Naive thymus-derived CD4-positive, alpha-beta T cell (primary cell): ENCODE data around the gene MPPED1. TPM values are rescaled to one million over a fixed set of nuclear protein-coding genes. Genes with fewer than 3 reads are reported as not detected.

Experiments
- ATAC-seq: fragments of 150-1000 bp; cut with Tn5 transposase; 2 replicates; pipeline ENCODE4 v1.10.0; 2021; ENCODE audit warnings: mild to moderate bottlenecking, moderate library complexity
- CTCF ChIA-PET: fragments of 350-600 bp; sonication (Branson Sonifier 250); formaldehyde crosslinking; loops from one replicate; lab custom pipeline; 2021; ENCODE audit warnings: antibody characterized with exemption; lab: Charles Lee
- POLR2A ChIA-PET: fragments of 350-600 bp; sonication (Branson Sonifier 250); formaldehyde crosslinking; loops from one replicate; lab custom pipeline; 2021; ENCODE audit warnings: antibody characterized with exemption, inconsistent platforms; lab: Charles Lee
- DNase-seq, 9 donors: peaks; one replicate each; pipeline versions ENCODE4 v3.0.0 to v3.0.0-alpha.2; 2020 to 2022; ENCODE audit warnings: mixed read lengths in 1 of 9
- H3K27ac ChIP-seq: one replicate; pipeline ENCODE4 v1.7.0; 2013; ENCODE audit warnings: mild to moderate bottlenecking, low read depth, low read length, moderate library complexity
- H3K27me3 ChIP-seq, 2 donors: one replicate each; pipeline ENCODE4 v1.7.0; 2013; ENCODE audit warnings: low read length in 2 of 2, mild to moderate bottlenecking in 2 of 2, moderate library complexity in 2 of 2; ENCODE audit not compliant: control insufficient read depth in 2 of 2, insufficient read depth in 2 of 2
- H3K36me3 ChIP-seq, 3 experiments: 1 replicate in 2 of 3; 2 replicates in 1 of 3; pipeline ENCODE4 v1.7.0; 2013; ENCODE audit warnings: low read length in 3 of 3, mild to moderate bottlenecking in 3 of 3, moderate library complexity in 1 of 3; ENCODE audit not compliant: insufficient read depth in 3 of 3, control insufficient read depth in 2 of 3
- H3K4me1 ChIP-seq, 2 donors: one replicate each; pipeline ENCODE4 v1.7.0; 2013; ENCODE audit warnings: low read length in 2 of 2, mild to moderate bottlenecking in 2 of 2, moderate library complexity in 1 of 2; ENCODE audit not compliant: control insufficient read depth in 2 of 2, insufficient read depth in 2 of 2
- H3K4me3 ChIP-seq: 2 replicates; pipeline ENCODE4 v1.7.0; 2013; ENCODE audit warnings: mild to moderate bottlenecking, low read length
- H3K9me3 ChIP-seq, 3 experiments: 1 replicate in 2 of 3; 2 replicates in 1 of 3; pipeline ENCODE4 v1.7.0; 2013; ENCODE audit warnings: low read length in 3 of 3; ENCODE audit not compliant: control insufficient read depth in 2 of 3
- H3K27ac Mint-ChIP-seq, 9 donors: one replicate each; pipeline ENCODE4 v1.8.0; 2020 to 2022; ENCODE audit warnings: mixed read lengths in 9 of 9, mild to moderate bottlenecking in 8 of 9, moderate library complexity in 5 of 9, inconsistent platforms in 2 of 9
- H3K27me3 Mint-ChIP-seq, 5 donors: one replicate each; pipeline ENCODE4 v1.8.0; 2021 to 2022; ENCODE audit warnings: mixed read lengths in 5 of 5, mild to moderate bottlenecking in 1 of 5
- H3K36me3 Mint-ChIP-seq, 5 donors: one replicate each; pipeline ENCODE4 v1.8.0; 2020 to 2022; ENCODE audit warnings: mixed read lengths in 5 of 5, mild to moderate bottlenecking in 3 of 5, inconsistent platforms in 1 of 5
- H3K4me1 Mint-ChIP-seq, 7 donors: one replicate each; pipeline ENCODE4 v1.8.0; 2020 to 2022; ENCODE audit warnings: mixed read lengths in 7 of 7, mild to moderate bottlenecking in 3 of 7, inconsistent platforms in 1 of 7
- H3K4me3 Mint-ChIP-seq, 10 donors: one replicate each; pipeline ENCODE4 v1.8.0; 2020 to 2022; ENCODE audit warnings: mild to moderate bottlenecking in 10 of 10, mixed read lengths in 10 of 10, moderate library complexity in 6 of 10, inconsistent platforms in 2 of 10
- H3K9me3 Mint-ChIP-seq, 11 donors: one replicate each; pipeline ENCODE4 v1.8.0; 2020 to 2022; ENCODE audit warnings: mixed read lengths in 11 of 11, mild to moderate bottlenecking in 4 of 11, inconsistent platforms in 1 of 11, moderate library complexity in 1 of 11
- intact Hi-C, 2 donors: fragments of 100-400 bp; cut with micrococcal nuclease; formaldehyde crosslinking; loops; one replicate each; pipeline ENCODE4 v1.15.1; 2023
- polyA plus RNA-seq, 2 donors: library from polyadenylated mRNA; unstranded; fragments of 300-500 nt; fragmentation: Illumina TruSeq; gene quantifications; one replicate each; pipeline ENCODE4 v1.2.3, GENCODE V29; 2021
- total RNA-seq, 6 experiments: library from RNA in 5 of 6; stranded (reverse) in 5 of 6; gene quantifications; 1 replicate in 5 of 6; 2 replicates in 1 of 6; pipeline ENCODE4 v1.2.3 and lab custom pipeline; 2021 to 2026

The MPPED1 gene
- total and polyA plus RNA-seq, 7 experiments from 2014 or later: not detected

DNA sequence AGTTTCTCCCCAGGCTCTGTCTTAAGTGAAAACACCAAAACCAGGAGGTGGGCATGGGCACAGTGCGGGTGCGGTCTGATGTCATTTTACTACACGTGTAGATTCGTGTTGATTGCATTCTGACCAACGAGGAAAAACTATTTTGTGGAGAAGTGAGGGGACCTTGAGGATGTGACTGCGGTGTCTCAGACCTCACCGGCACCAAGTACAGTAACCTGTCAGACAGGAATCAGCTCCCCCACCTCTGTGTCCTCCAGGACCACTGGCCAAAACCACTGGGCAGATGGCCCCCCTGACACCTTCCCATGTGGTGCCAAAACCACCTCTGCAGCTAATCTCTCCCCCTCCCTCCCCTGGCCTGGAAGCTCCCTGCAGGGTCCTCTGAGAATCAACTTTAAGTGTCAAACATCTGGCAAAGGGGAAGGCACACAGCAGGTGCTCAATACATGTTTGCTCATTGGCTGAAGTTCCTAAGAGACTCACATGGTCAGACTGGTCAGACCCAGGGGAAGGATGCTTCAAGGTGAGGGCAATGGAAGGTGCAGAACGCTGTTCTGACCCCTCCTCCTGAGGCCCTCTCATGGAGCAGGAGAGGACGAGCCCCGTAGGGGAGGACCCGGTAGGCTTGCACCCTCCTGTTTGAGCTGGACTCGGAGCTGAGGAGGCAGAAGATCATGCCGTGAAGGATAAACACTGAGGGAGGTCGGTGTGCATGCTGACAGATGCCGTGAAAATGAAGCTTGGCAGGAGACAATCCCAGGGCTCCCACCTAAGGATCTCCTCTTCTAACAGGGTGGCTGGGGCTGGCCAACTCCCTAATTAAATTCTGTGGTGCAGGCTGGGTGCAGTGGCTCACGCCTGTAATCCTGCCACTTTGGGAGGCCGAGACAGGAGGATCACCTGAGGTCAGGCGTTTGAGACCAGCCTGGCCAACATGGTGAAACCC lies 129.9 kb downstream of the MPPED1 start:
- Mint-ChIP-seq H3K4me3 (no peak overlapping the region), H3K27ac (no peak overlapping the region), H3K9me3 (no peaks in the 10 kb centered on the region), H3K27me3 (peaks cover 0 to 19% (median 9%) of the 10 kb centered on the region in 5 donors), H3K4me1 (peaks cover 0 to 2% (median 0%) of the 10 kb centered on the region in 7 donors), H3K36me3 (no peaks in the 10 kb centered on the region)
- intact Hi-C loops: no loop called here
- Histone ChIP-seq H3K4me1 (no peaks in the 10 kb centered on the region), H3K4me3 (no peak overlapping the region), H3K27me3 (no peaks in the 10 kb centered on the region), H3K27ac (no peak overlapping the region), H3K9me3 (no peaks in the 10 kb centered on the region), H3K36me3 (no peaks in the 10 kb centered on the region)
- ATAC-seq (no peak), DNase-seq (no peak)
- ChIA-PET POLR2A (no interaction called here), CTCF (no interaction called here)

DNA sequence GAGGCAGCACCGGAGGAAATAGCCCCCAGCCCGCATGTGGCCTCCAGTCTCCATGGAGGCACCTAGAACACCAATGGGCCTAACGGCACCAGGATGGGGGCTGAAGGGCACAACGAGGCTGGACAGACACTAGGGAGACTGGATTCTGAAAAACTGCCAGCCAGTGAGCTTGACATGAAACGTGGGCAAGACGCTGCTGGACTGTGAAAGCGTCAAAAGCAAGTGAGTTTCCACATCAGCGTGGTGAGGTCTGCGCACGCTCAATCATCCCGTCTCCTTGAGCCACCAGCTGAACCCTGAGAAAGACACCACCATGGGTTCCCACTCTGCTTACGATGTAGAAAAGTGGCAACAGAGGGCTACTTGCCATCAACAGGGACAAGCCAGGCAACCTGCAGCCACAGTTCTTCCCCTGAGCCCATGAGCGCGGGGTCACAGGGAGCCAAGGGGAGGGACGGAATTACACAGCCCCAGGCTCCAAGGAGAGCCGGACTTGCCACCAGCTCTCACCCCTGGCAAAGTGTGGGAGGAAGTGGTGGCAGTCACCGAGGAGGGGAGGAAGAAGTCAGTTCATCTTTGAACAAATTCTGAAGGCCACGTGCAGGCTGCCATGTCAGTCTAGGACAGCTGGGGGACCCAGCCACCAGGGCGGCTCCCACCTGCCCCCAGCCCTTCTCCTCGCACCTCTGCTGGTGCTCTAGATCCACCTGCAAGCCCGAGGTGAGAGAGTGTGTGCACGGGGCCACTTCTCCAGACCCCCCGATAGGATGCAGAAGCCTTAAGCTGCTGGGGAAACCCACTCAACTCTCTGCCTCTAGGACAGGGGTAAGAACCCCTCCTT lies 131.1 kb downstream of the MPPED1 start:
- no peaks in the 10 kb centered on the region for H3K36me3 ChIP-seq
- H3K4me1 Mint-ChIP-seq: peaks cover 0 to 2% (median 0%) of the 10 kb centered on the region in 7 donors
- intact Hi-C loops: no loop called here
- H3K27ac Mint-ChIP-seq: no peak overlapping the region
- DNase-seq (no peak), ATAC-seq (no peak)
- ChIA-PET CTCF (no interaction called here), POLR2A (no interaction called here)
- no peaks in the 10 kb centered on the region for H3K27me3 ChIP-seq
- no peak overlapping the region for H3K4me3 ChIP-seq
- H3K27me3 Mint-ChIP-seq: peaks cover 0 to 14% (median 9%) of the 10 kb centered on the region in 5 donors
- no peaks in the 10 kb centered on the region for H3K36me3 Mint-ChIP-seq
- H3K9me3 ChIP-seq: no peaks in the 10 kb centered on the region
- no peak overlapping the region for H3K27ac ChIP-seq
- H3K9me3 Mint-ChIP-seq: no peaks in the 10 kb centered on the region
- no peak overlapping the region for H3K4me3 Mint-ChIP-seq
- no peaks in the 10 kb centered on the region for H3K4me1 ChIP-seq

DNA sequence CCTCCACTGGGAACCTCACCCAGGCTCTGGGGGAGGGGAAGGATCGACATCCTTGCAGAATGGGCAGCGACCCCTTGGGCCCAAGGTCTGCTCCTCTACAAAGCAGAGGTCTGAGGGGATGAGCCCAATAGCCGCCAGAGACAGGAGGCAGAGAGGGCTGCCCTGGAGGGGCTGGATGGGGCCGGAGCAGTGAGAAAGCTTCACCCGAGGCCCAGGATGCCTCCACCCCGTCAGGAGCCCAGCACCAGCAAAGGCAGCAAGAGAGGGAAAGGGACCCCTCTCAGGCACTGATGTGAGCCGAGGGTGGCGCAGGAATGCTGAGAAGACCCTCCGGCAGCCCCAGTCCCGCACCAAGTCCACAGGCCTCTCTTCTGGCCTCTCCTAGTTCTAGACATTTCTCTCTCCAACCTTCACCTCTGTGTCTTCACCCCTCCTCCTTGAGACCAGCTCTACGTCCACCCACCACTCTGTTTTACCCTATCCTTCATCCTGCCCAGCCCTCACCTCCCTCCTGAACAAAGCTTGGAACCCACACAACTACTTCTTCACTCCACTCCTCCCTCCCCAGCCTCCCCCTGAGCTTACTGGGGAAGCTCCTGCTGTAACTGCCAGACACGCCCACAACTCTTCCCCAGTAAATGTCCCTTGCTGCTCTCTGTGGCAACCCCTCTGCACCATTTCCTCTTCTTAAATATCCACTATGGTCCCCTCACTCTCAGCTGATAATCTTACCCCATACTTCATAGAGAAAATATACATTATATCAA lies 131.9 kb downstream of the MPPED1 start:
- POLR2A ChIA-PET: no interaction called here
- H3K4me3 ChIP-seq: no peak overlapping the region
- H3K27me3 ChIP-seq: no peaks in the 10 kb centered on the region
- Mint-ChIP-seq H3K36me3 (no peaks in the 10 kb centered on the region), H3K9me3 (no peaks in the 10 kb centered on the region), H3K4me1 (peaks cover 0 to 2% (median 0%) of the 10 kb centered on the region in 7 donors), H3K27ac (no peak overlapping the region), H3K27me3 (peaks cover 0 to 14% (median 4%) of the 10 kb centered on the region in 5 donors), H3K4me3 (no peak overlapping the region)
- ATAC-seq (no peak), DNase-seq (no peak)
- H3K27ac ChIP-seq: no peak overlapping the region
- intact Hi-C loops: no loop called here
- CTCF ChIA-PET: no interaction called here
- no peaks in the 10 kb centered on the region for H3K4me1 ChIP-seq
- H3K9me3 ChIP-seq: no peaks in the 10 kb centered on the region
- no peaks in the 10 kb centered on the region for H3K36me3 ChIP-seq

DNA sequence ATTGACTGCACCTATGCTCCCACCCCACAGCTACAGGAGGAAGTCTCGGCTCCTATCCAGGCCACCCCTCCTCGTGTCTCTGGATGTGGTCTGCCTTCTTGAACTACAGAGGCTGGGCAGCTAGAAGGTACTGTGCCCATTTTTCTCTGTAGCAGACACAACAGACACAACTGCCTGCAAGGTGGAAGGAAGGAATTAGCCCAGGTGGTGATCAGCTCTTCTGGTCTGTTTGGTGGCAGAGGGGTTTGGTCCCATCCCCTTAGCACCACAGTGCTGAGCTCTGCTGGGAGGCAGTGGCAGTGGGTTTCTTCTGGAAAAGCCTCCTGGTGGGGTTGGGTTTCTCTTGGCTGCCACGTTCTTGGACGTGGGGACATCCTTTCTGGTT lies 132.5 kb downstream of the MPPED1 start:
- ATAC-seq (no peak), DNase-seq (no peak)
- CTCF ChIA-PET: no interaction called here
- Mint-ChIP-seq H3K27me3 (peaks cover 0 to 14% (median 4%) of the 10 kb centered on the region in 5 donors), H3K4me1 (peaks cover 0 to 2% (median 0%) of the 10 kb centered on the region in 7 donors), H3K9me3 (no peaks in the 10 kb centered on the region), H3K27ac (no peak overlapping the region), H3K36me3 (no peaks in the 10 kb centered on the region), H3K4me3 (no peak overlapping the region)
- H3K27me3 ChIP-seq: no peaks in the 10 kb centered on the region
- no peaks in the 10 kb centered on the region for H3K4me1 ChIP-seq
- H3K9me3 ChIP-seq: no peaks in the 10 kb centered on the region
- no peak overlapping the region for H3K4me3 ChIP-seq
- no peaks in the 10 kb centered on the region for H3K36me3 ChIP-seq
- intact Hi-C loops: no loop called here
- POLR2A ChIA-PET: no interaction called here
- H3K27ac ChIP-seq: no peak overlapping the region

DNA sequence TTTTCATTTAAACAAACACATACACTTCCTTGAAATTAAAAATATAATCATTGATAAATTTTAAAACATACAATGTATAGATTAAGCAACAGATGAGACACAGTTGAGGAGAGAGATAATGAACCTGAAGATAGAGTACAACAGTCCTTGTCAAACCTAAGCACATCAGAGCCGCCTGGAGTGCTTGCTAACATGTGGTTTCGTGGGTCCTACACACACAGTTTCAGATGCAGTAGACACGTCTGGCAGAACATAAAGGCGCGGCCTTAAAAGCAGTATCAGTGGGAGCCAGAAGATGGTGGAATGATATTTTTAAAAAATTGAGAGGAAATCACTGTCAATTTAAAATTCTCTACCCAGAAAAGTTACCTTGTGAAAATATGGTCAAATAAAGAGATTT lies 134.4 kb downstream of the MPPED1 start:
- H3K4me3 ChIP-seq: no peak overlapping the region
- H3K27ac Mint-ChIP-seq: no peak overlapping the region
- no peak overlapping the region for H3K4me3 Mint-ChIP-seq
- no peaks in the 10 kb centered on the region for H3K36me3 ChIP-seq
- H3K9me3 ChIP-seq: no peaks in the 10 kb centered on the region
- H3K27me3 ChIP-seq: no peaks in the 10 kb centered on the region
- DNase-seq (no peak), ATAC-seq (no peak)
- H3K4me1 ChIP-seq: no peaks in the 10 kb centered on the region
- ChIA-PET CTCF (no interaction called here), POLR2A (no interaction called here)
- H3K36me3 Mint-ChIP-seq: no peaks in the 10 kb centered on the region
- intact Hi-C loops: no loop called here
- no peak overlapping the region for H3K27ac ChIP-seq
- peaks cover 0 to 10% (median 4%) of the 10 kb centered on the region in 5 donors for H3K27me3 Mint-ChIP-seq
- peaks cover 0 to 2% (median 0%) of the 10 kb centered on the region in 7 donors for H3K4me1 Mint-ChIP-seq
- H3K9me3 Mint-ChIP-seq: no peaks in the 10 kb centered on the region

DNA sequence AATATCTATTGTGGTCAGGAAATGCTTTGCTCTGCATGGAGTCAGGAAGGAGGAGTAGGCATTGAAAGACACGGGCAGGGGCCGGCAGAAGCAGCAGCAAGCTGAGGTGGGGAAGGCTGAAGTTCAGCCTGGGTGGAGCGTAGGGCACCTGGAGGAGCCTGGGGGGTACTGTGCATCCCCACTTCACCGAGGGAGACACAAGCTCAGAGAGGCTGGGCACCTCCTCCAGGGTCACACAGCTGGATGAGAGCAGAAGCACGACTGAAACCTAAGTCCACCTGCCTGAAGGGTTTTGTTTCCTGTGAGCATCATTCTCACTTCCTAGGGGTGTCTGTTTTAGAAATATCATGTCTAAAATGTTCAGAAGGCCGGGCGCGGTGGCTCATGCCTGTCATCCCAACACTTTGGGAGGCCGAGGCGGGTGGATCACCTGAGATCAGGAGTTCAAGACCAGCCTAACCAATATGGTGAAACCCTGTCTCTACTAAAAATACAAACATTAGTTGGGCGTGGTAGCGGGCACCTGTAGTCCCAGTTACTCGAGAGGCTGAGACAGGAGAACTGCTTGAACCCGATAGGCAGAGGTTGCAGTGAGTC lies 138.3 kb downstream of the MPPED1 start:
- no peaks in the 10 kb centered on the region for H3K4me1 ChIP-seq
- H3K27ac ChIP-seq: no peak overlapping the region
- no peaks in the 10 kb centered on the region for H3K4me1 Mint-ChIP-seq
- intact Hi-C loops: no loop called here
- H3K4me3 ChIP-seq: no peak overlapping the region
- H3K9me3 ChIP-seq: no peaks in the 10 kb centered on the region
- H3K36me3 ChIP-seq: no peaks in the 10 kb centered on the region
- ChIA-PET POLR2A (no interaction called here), CTCF (no interaction called here)
- no peaks in the 10 kb centered on the region for H3K36me3 Mint-ChIP-seq
- H3K4me3 Mint-ChIP-seq: no peak overlapping the region
- DNase-seq: no peak
- no peak overlapping the region for H3K27ac Mint-ChIP-seq
- ATAC-seq: no peak
- H3K9me3 Mint-ChIP-seq: peaks cover 0 to 3% (median 0%) of the 10 kb centered on the region in 11 donors
- H3K27me3 Mint-ChIP-seq: peaks cover 0 to 4% (median 0%) of the 10 kb centered on the region in 5 donors
- H3K27me3 ChIP-seq: no peaks in the 10 kb centered on the region
